ENCODE data around the gene SNAPC5.

Gene SNAPC5

DNA sequence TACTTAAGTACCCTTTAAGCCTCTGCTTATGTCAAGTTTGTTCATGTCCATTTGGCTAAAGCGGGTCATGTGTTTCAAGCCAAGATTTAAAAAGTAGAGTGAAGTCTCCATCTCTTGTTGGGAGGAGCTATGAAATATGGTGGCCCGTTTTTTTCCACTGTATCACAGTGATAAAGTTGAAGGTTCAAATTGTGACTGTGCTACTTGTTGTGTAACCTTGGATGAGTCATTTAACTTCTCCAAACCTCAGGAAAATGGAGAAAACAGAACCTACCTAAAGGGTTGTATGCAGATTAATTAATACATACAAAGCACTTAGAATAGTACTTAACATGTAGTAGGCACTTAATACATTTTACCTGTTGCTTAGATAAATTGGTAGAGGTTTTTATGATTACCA, 43.4 kb downstream of the SNAPC5 start:
- no peak for DNase-seq

GRCh38 chr15:66452971-66453580, 44.5 kb downstream of the SNAPC5 start:
- no peak for DNase-seq

DNA sequence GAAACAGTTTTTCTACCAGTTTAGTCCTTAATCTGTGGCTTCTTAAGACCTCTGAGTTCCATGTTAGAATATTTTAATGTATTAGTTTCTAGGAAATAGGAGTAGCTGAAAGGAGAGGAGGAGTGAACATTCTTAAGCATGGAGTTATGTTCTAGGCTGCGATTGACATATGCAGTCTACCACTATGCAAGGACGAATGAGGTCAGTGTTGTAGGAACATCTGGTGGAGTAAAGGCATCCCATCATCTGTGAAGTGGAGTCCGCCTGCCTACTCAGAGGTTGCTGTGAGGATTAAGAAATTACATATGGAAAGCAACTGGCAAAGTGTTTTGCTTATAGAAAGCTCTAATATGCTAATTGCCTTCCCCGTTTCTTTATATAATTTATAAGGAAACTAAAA, 45.1 kb downstream of the SNAPC5 start:
- no peak for DNase-seq

Measured in CD4-positive, alpha-beta T cell treated with Interleukin-12 subunit alpha and Interleukin-12 subunit beta, for 1 hour (primary cell).